H1 (cell line): ENCODE results near the gene KIF25.

Experiments
- CTCF ChIP-seq, 3 experiments: IDR thresholded peaks; 1 replicate in 2 of 3; 2 replicates in 1 of 3; pipeline versions ENCODE4 v1.5.1 to v1.6.1; 2011; ENCODE audit warnings: low read length in 3 of 3, mild to moderate bottlenecking in 3 of 3, inconsistent platforms in 2 of 3, low read depth in 1 of 3, moderate library complexity in 1 of 3; ENCODE audit not compliant: insufficient read depth in 1 of 3; ENCODE audit errors: control extremely low read depth in 1 of 3
- EP300 ChIP-seq, 2 experiments: IDR thresholded peaks; 1 replicate in 1 of 2; 2 replicates in 1 of 2; pipeline ENCODE4 v1.6.1; 2011 to 2012; ENCODE audit warnings: low read depth in 2 of 2, low read length in 2 of 2, mild to moderate bottlenecking in 2 of 2, borderline replicate concordance in 1 of 2, inconsistent platforms in 1 of 2, moderate library complexity in 1 of 2
- POLR2A ChIP-seq, 2 experiments: IDR thresholded peaks; 1 replicate in 1 of 2; 2 replicates in 1 of 2; pipeline ENCODE4 v1.6.1; 2011; ENCODE audit warnings: low read depth in 2 of 2, low read length in 2 of 2, mild to moderate bottlenecking in 2 of 2; ENCODE audit errors: control extremely low read depth in 1 of 2
- RFX5 ChIP-seq: IDR thresholded peaks from 2 replicates; pipeline ENCODE4 v1.6.1; 2011; ENCODE audit warnings: low read depth, low read length, improper control_type of control experiment, borderline replicate concordance
- SUZ12 ChIP-seq: fragments of 200-600 bp; sonication (generic); IDR thresholded peaks from 2 replicates; pipeline ENCODE4 v1.6.1; 2012; ENCODE audit warnings: mild to moderate bottlenecking, inconsistent platforms, low read length, moderate library complexity, mixed read lengths
- TBP ChIP-seq: IDR thresholded peaks from 2 replicates; pipeline ENCODE4 v1.6.1; 2011; ENCODE audit warnings: low read depth, low read length, improper control_type of control experiment

GRCh38 chr6:168086616-168087015 lies 89.1 kb downstream of the KIF25 start:
- no peak for TF ChIP-seq TBP
- TF ChIP-seq SUZ12, result no peak
- TF ChIP-seq POLR2A (IDR thresholded peaks at IDR 0.05; ENCODE audit: control extremely low read depth in 1 of 2, low read depth in 2 of 2, low read length in 2 of 2), result no peak
- no peak for TF ChIP-seq EP300 (IDR thresholded peaks at IDR 0.05; ENCODE audit: borderline replicate concordance in 1 of 2, low read depth in 2 of 2, low read length in 2 of 2)
- no peak for TF ChIP-seq CTCF (IDR thresholded peaks at IDR 0.05; ENCODE audit: control extremely low read depth in 1 of 3, insufficient read depth in 1 of 3, low read depth in 1 of 3, low read length in 3 of 3)
- no peak for TF ChIP-seq RFX5
